ENCODE data around the gene SLC9A2.

SLC9A2 gene

DNA sequence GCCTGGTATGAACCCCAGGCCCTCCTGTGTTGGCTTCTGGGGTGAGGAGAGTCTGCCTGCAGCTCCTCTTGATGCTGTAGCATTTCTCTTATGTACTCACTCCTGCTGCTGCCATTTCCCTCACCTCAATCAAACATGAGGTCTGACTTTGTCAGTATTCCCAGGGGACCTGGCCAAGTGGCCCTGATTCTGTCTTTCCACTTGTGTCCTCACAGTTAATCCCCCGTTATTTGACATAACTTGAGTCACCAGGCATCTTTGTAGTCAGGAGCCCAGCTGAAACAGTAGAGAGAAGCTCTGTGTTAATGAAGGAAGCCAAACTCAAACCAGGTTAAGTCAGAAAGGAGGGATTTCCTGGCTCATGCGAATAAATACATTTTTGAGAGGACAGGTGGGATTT is 55.0 kb downstream of the SLC9A2 start:
- DNase-seq = no peak

DNA sequence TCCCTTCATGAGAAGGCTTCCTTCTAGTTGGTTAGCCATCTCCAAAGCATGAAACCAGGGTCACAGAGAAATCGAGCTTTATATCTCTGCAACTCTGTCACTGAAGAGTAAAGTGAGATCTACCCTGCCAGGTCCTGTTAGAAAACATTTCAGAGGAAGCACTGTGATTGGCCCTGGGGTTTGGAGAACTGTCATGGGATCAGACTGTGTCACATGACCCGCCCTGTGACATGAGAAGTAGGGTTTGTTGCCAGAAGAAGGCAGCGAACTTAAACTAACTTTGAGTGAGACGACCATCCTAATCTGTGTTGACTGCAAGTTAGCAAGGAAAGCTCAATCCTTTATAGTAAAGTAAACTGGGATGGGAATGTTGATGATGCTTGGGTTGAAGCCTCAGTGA is 55.5 kb downstream of the SLC9A2 start:
- DNase-seq = no peak

DNA sequence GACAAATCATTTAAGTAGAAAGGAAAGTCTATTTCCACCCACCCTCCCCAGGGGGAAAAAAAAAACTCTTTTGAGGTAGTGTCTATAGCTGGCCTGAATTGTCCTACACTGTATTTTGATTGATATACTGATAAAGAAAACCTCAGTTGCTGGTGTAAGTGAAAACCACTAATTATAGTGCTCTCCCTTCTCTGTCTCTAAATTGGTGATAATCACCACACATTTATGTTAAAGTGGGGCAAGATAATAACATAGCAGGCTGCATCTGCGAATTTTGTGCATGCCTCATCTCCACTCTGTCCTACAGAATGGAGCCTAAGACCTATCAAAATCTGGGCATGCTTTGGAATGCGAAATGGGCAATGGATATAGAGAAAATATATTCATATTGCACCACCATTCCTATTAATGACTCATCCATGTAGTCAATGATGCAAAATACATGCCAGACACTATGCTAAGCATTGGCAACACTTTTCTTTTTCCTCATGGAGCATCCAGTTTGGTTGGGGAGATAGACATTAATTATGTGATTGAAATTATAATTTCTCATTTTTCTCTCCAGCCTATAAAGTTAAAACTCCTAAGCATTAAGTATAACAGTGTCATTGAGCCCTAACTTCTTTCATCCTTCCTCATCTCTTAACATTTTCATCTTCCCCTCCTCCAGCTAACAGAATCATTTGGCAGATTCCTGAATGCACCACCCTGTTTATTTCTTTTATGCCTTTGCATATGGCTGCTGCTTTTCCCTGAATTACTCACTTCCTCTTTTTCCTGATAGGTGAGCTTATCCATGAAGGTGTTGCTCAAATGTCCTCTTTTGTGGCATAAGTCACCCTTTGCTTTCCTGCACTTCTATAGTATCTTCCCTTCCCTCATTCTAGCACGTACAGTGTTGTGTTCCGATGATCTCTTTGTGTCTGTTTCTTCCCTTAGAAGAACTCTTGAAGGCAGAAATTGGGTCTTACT is 58.2 kb downstream of the SLC9A2 start:
- DNase-seq = no peak

DNA sequence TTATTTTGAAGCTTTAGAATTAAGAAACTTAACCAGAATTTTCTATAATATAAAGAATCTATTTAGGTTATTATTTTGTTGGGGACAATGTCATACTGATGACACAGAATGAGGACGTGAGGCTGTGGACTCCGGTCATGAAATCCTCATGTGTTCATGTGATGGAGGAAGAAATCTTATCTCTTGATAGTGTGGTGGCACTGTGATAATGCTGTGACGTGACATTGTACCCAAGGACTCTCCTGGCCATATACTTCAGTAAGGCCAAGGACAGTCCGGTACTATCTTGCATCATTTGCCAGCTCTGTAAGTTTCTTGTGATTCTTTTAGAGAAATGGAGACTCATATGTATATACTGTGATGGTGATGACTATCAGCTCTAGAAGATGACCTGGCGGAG is 59.1 kb downstream of the SLC9A2 start:
- DNase-seq = no peak

DNA sequence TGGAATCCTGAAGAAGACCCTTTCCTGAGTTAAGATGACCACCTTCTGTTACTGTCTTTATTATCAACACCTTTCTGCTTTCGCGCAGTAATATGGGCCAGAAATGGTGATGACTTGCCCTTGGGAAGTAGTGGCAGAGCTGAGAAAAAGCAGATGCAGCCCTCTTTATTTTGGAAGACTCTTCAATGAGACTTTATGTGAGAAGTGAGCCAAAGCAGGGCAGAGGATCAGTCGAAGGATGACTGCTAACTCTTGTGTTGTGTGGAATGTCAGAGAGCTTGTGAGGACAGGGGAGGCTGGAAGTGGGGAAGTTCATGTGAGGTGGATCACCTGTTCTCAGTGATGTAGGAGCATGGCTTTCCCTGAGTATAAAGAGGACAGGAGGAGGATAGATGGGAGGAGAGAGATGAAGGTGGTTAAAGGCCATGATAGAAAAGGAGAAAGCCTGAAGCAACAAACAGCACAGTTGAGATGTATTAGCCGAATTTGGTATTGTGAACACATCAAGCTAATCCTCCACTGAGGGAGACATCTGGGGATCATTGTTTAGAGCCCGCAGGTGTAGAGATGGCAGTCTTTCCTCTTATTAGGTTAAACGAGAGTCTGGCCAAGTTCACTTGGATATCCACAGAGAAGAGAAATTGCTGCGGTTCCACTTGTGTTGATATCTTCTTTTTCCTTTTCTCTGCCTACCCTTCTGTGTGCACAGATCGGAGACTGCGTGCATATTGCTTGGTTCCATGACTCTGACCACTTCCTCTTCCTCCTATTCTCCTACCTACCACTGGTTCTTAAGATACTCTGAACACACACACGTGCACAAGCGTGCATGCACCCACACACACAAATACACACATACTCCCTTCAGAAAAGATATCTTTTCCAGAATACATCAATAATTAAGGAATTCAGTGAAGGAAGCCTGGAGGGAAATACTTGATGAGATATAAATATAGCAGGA is 67.4 kb downstream of the SLC9A2 start:
- no peak for DNase-seq

DNA sequence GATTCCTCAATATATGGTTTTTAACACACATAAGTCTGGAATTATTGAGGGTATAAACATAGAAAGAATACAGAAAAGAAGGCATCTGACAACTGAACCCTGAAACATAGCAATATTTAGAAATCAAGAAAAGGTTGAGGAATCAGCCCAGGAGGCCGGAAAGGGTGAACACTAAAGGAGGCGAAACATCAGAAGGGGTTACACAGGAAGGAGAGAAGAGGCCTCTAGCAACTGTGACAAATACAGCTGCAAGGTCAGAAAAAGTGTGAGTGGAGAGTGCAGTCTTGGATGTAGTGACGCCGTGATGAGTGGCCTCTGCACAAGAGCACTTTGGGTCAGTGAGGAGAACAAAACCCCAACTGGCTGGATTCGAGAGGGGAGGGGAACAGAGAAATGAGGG is 70.7 kb downstream of the SLC9A2 start:
- no peak for DNase-seq

DNA sequence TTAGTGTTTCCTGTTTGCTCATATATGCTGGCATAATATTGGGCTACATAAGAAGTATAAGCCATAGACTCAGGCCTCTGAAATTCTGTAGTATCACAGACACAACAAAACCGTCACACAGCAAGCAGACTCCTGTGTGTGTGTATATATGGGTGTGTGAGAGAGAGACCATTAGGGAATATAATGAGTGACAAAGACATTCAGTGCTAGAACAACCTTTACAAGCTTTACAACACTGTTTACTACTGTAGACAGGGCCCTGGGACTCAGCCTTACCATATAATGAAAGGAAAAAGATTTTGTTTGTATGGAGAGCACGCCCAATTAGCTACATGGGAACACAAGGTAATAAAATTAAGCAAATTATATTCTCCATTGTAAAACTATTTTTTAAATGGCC is 77.1 kb downstream of the SLC9A2 start:
- DNase-seq = no peak

DNA sequence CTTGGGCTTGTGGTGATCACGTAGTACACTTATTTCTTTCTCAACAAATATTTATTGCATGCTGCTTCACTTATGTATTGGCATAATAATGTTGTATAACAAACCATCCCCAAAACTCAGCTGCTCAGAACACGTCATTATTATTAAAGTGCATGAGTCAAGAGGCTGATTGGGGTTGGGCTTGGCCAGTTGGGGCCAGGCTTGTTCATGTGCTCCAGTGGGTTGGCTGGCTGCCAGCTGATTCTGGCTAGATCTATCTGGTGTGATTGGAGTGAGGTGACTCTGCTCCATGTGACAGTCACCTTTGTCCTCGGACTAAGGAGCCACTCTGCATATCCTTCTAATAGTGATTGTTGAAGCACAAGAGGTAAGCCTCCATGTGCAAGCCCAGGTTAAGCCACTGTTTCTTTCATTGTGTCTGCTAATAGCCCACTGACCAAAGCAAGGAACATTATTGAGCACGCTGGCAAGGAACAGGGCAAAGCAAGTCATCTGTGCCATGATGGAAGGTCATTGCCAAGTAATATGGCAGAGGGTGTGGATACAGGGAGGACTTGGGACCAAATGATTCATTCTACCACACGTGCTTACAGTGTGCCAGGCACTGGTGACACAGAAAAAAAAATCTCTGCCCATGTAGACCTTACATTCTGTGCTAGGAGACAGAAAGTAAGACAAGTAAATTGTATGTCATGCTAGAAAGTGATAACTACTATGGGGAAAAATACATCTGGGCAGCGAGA is 79.2 kb downstream of the SLC9A2 start:
- no peak for DNase-seq

DNA sequence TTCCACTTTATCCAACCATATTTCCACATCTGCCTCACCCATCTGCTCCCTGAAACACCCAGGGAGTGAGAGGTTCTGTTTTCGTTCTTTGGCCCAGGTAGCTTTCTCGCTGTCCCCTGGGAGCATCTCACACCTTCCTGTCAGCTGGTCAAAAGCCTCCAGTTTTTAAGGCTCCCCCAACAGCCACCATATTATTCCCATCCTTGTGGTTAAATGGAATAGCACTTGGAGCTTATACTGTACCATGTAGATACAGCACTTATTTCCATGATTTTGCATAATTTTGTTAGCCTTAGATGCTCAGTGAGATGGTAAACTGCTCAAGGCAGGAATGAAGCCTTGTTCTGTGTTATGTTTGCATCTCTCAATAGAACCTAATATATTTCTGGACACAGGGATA is 84.0 kb downstream of the SLC9A2 start:
- DNase-seq = no peak

DNA sequence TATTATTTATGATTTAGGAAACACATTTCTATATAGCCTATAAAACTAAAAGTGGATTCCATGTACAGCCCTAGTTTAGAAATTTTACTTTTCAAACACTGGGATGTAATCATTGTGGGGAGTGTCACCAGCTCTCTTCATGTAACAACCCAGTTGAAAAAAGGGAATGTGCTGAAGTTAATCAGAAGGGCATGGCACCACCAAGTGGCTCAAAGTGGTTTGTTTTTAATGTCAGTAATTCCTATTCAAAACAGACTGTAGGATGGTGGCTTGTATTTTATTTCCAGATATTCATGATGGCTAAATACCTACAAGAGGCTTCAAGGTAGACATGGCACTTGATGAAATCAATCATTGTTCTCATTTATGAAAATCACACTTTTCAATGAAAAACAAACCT is 84.4 kb downstream of the SLC9A2 start:
- DNase-seq = peak; percentile 8

DNA sequence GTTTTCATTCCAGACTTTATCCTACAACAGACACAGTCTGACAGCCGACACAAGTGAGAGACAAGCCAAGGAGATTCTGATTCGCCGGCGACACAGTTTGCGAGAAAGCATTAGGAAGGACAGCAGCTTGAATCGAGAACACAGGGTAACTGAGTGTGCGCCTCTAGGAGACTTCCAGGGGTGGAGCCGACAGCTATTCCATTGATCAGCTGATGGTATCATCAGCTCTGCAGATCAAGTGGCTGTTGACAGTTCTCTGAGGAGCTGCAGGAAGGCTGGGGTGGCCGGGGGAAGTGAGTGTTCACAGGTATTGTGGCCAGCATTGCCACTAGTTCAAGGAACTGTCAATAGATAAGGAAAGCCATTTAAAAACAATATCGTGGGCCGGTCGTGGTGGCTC is 85.2 kb downstream of the SLC9A2 start:
- DNase-seq = no peak

DNA sequence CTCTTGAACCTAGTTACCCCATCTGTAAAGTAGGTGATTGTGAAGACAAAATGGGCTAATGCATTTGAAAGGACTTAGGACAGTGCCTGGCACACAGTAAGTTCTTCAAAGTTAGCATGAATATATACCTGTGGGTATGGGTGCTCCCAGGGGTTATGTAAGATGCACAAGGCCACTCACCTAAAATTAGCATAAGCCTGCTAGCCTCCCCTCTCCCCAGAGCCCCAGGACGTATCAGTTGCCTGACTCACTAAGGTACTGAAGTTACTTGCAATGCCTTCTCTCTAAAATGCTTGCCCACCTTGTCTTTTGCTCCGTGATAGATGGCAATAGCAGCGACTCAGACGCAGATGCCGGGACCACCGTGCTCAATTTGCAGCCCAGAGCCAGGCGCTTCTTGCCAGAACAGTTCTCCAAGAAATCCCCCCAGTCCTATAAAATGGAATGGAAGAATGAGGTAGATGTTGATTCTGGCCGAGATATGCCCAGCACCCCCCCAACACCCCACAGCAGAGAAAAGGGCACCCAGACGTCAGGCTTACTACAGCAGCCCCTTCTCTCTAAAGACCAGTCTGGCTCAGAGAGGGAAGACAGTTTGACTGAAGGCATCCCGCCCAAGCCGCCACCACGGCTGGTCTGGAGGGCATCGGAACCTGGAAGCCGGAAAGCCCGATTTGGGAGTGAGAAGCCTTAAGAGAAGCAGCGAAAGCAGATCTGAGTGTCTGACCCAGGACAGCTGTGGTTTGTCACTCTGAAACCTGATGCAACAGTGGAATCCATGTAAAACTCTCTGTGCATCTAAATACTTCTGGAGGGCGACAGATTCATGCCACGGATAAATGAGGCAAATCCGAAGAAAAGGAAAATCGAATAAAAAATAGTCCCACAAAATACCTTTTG is 88.7 kb downstream of the SLC9A2 start:
- no peak for DNase-seq

DNA sequence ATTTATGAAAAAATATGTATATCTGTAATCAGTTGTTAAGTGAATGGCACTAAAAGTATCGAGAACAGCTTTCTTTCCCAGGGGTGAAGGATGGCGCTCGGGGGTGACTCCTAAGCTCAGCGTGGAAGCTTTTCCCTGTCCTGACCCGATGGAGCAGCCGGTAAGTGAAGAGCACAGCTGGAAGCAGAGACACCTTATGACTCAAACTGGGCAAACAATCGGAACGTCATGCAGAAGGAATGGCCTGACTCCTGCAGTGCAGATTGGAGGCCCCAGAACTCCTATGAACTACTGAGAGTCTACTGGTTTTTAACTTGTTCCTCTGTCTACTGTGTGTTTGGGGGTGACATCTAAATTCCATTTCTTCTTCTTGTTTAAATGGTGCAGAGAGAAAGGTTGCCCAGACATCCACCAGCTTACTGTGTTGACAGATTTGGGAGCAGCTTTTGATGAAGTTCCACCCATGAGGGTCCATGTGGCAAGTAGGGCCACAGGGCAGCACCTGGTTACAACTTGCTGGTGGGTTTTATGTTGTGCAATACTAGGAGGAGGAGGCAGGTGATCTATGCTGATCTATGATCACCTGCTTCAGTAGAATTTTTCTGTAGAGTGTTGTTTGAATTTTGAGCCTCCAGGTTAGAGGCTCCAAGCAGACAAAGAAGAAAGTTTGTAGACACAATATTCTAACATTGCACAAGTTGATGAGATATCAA is 89.7 kb downstream of the SLC9A2 start:
- DNase-seq = peak; percentile 39

DNA sequence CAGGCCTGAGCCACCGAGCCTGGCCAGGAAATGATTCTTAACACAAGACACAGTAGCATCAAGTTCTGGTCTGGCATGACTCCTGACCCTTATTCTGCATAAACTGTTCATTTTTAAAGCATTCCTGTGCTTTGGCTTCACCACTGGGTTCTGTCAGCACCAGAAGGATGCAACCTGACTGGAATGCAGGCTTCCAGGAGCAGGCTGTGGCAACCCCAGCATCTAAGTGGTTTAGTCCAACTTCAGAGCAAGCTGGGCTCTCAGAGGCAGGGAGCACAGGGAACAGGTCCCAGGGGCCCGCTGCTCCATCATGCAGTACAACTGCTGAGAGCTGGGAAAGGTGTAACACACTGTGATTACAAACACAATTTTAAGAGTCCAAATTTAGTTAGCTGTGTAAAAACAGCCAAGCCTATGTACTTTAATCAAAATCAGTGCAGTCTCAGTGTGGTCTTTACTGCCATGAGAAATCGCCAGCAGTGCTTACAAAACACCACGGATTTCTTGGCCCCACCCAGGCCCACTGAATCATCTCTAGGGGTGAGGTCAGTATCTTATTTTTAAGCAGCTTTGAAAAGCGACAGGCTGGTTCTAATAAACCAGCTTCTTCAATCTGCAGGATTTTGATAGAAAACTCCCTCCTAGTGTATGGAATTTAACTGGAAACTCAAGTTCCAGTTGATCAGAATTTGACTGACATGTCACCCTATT is 98.1 kb downstream of the SLC9A2 start:
- DNase-seq = no peak

DNA sequence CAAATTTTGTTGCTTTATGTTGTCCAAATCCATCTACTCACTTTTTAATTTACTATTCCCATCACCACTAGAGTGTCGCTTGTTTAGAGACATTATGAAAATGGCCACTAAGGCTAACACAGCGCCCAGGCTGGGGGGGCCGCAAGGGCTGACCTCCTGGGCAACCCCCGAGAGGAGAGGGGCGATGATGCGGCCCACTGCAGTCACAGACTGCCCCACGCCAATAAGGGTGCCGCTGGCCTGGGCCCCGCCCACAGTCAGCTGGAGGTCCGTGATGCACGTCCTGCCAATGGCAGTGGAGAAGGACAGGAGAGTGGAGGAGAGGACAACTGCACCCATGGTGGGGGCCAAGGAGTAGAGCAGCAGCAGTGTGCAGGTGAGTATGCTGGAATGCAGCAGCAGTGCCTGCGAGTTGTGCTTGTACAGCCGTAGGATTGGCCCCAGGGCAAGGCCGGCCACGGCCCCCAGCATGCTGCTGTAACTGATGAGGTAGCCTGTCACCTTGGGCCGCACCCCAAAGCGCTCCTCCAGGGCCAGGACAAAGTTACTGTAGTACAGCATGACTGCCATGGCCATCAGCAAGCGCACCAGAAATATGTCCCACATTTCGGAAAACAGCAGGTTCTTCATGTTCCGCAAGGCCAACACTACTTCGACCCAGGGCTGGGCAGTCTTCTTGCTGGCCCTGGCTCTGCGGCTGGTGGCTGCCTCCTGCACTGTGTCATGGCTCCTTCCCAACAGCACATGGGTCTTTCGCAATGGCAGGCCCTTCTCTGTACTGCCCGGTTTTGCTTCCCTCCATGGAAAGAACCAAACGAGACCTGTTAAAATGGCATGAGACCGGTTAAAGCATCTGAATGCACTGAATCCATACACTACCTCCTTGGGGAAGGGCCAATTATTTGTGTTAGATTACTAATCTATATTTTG is 99.3 kb downstream of the SLC9A2 start:
- no peak for DNase-seq

DNA sequence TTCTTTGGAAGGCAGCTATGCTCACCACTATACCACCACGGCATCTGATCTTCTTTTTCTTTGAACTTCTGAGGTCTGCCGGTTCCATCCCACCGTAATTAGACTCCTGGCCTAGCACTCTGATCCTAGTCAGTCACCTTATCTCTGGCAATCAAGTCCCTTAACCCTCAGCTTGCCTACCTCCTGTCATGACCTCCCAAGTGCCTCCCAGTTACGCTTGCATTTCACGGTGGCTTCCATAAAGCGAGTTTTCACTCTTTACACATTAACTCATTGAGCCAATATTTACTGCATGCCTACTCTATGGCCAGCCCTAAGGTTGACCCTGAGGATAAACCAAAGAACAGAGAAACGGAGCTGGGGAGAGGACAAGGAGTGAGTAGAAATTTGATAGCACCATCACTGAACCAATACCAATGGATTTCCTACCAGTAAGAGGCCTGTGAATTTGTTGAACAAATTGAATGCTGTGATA is 104.7 kb downstream of the SLC9A2 start:
- DNase-seq = no peak

DNA sequence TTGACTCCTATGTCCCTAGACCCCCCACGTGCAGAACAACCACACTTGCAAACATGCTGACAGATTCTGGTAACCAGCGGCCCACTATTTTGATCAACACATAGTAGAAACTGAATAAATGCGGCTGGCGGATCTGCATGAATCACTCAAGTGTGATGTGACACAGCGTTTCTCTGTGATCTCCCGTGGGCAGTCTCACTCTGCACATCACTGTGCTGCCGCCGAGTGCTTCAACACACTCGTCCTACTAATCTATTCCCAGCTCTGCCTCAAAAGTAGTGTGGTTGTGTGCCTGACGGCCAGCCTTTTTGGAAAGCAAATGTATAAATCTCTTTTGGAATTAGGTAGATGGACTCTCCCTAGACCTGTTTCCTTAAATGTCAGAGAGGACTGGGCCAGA is 105.2 kb downstream of the SLC9A2 start:
- DNase-seq = no peak

DNA sequence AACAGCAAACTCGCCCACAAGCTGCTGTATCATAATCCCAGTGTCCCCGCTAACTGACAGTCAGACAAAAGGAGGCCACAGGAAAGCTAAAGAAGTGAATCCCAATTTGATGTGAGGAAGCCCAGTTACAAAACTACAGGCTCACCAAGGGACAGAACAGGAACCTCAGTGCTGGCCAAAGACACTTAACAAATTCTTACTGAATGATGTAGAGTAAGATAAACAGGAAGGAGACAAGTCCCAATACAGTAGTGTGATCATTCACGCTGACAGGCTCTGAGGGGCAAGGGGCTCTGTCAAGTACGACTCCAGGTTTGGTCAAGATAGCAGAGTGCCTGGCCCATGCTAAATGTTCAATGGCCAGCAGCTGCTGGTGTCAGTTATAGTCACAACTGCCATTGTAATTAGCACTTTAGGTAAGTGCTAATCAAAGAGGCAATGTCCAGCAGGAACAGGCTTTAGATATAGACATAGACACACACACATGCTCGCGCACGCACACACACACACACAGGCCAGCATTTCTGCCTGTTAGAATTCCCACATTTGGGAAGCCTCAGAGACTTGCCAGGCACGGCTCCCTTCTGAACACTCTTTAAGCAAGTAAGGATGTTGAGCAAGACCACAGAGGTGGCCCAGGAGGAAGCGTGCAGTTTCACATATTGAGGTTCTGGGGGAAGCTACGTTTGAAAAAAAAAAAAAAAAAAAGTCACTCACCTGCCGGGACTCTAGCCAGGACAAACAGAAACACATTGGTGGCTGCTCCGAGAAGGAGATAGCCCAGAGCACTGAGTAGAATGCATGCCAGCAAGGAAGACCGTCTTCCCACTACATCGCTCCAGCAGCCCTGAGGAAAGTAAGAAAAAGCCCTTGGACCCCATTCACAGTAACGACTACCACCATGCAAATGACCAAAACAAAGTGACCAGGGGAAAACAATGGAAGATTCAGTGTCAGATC is 107.1 kb downstream of the SLC9A2 start:
- DNase-seq = no peak

Data from kidney glomerular epithelial cell (primary cell).